Duodenal mucosa (tissue), 2 donors: Measurements from ENCODE around the gene TMEM37.

Experiments
- H3K27ac ChIP-seq: one replicate; pipeline ENCODE4 v1.7.0; 2013; ENCODE audit warnings: low read depth, low read length
- H3K27me3 ChIP-seq, 2 donors: one replicate each; pipeline ENCODE4 v1.7.0; 2013; ENCODE audit warnings: low read length in 2 of 2, control low read depth in 1 of 2; ENCODE audit not compliant: insufficient read depth in 2 of 2, control insufficient read depth in 1 of 2
- H3K36me3 ChIP-seq, 2 donors: one replicate each; pipeline ENCODE4 v1.7.0; 2013; ENCODE audit warnings: low read length in 2 of 2, control low read depth in 1 of 2; ENCODE audit not compliant: insufficient read depth in 2 of 2, control insufficient read depth in 1 of 2
- H3K4me1 ChIP-seq, 2 donors: one replicate each; pipeline ENCODE4 v1.7.0; 2013; ENCODE audit warnings: low read length in 2 of 2, control low read depth in 1 of 2; ENCODE audit not compliant: insufficient read depth in 2 of 2, control insufficient read depth in 1 of 2
- H3K4me3 ChIP-seq, 2 donors: one replicate each; pipeline ENCODE4 v1.7.0; 2013; ENCODE audit warnings: low read length in 2 of 2, low read depth in 1 of 2
- H3K9ac ChIP-seq, 2 donors: one replicate each; pipeline ENCODE4 v1.7.0; 2013; ENCODE audit warnings: low read length in 2 of 2, low read depth in 1 of 2
- H3K9me3 ChIP-seq, 2 donors: one replicate each; pipeline ENCODE4 v1.7.0; 2013; ENCODE audit warnings: low read length in 2 of 2, control low read depth in 1 of 2; ENCODE audit not compliant: control insufficient read depth in 1 of 2

TMEM37 gene

DNA sequence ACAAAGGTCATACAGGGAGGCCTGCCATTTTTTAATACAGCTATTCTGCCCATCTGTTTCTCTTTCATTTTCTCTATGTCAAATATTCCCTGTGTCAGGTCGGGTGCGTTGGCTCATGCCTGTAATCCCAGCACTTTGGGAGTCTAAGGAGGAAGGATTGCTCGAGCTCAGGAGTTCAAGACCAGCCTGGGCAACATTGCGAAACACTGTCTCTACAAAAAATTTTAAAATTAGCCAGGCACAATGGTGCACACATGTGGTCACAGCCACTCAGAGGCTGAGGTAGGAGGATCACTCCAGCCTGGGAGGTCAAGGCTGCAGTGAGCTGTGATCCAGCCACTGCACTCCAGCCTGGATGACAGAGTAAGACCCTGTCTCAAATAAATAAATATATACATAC lies 34.7 kb downstream of the TMEM37 start:
- Histone ChIP-seq H3K27ac (no peak overlapping the region), H3K4me1 (no peaks in the 10 kb centered on the region), H3K9me3 (no peaks in the 10 kb centered on the region), H3K27me3 (no peaks in the 10 kb centered on the region), H3K9ac (no peak overlapping the region), H3K36me3 (peaks cover 4 to 9% of the 10 kb centered on the region in 2 donors), H3K4me3 (no peak overlapping the region)

- no peak overlapping the region for H3K27ac ChIP-seq
- no peaks in the 10 kb centered on the region for H3K27me3 ChIP-seq
These were observed 36.7 kb downstream of the TMEM37 start for GRCh38 chr2:119468154-119468955.

DNA sequence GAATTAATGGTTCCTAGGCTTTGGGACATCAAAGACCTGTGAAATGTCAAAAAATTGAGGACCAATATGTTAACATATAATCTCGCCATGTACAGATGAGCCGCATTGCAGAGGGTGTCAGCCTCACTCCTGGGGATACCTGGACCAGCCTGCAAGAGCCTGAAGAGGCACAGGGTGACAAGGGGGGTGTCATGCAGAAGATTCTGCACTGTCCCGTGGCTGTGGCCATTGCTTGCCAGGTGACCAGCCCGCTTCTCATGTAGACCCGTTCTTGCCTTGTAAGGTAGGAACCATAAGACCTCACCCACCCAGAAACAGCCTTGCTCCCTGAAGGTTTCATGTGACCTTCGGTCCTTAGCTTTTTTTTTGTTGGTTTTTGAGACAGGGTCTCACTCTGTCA lies 37.5 kb downstream of the TMEM37 start:
- H3K4me1 ChIP-seq = no peaks in the 10 kb centered on the region
- no peak overlapping the region for H3K4me3 ChIP-seq
- peaks cover 4 to 9% of the 10 kb centered on the region in 2 donors for H3K36me3 ChIP-seq
- no peaks in the 10 kb centered on the region for H3K27me3 ChIP-seq
- no peaks in the 10 kb centered on the region for H3K9me3 ChIP-seq
- no peak overlapping the region for H3K9ac ChIP-seq
- no peak overlapping the region for H3K27ac ChIP-seq

More at GRCh38 chr2:119468154-119468955, 36.7 kb downstream of the TMEM37 start:
- no peak overlapping the region for H3K4me3 ChIP-seq
- H3K4me1 ChIP-seq = no peaks in the 10 kb centered on the region
- H3K9me3 ChIP-seq = no peaks in the 10 kb centered on the region
- H3K36me3 ChIP-seq = peaks cover 4 to 9% of the 10 kb centered on the region in 2 donors
- H3K9ac ChIP-seq = no peak overlapping the region

DNA sequence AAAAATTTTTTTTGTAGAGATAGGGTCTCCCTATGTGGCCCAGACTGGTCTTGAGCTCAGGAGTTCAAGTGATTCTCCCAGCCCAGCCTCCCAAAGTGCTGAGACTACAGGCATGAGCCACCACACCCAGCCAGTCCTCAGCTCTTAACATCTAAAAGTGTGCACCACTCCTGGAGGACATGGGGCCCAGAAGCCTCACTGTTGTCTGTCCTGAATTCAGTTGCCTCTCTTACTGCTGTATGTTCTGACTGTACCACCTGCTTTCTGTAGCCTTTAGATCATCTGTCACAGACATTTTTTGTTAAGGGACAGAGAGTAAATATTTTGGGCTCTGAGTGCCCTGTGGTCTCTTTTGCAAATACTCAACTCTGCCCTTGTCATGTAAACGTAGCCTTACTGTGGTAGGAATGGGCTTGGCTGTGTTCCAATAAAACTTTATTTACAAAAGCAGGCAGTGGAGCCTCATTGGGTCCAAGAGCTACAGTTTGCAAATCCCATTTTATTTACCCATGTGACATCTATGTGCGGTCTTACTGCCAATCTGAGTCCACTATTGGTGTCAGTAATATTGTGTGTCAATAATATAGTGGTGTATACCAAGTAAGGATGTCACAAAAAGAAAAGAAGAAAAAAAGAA lies 38.1 kb downstream of the TMEM37 start:
- H3K4me1 ChIP-seq = no peaks in the 10 kb centered on the region
- H3K27ac ChIP-seq = no peak overlapping the region
- no peak overlapping the region for H3K9ac ChIP-seq
- H3K9me3 ChIP-seq = no peaks in the 10 kb centered on the region
- no peak overlapping the region for H3K4me3 ChIP-seq
- H3K36me3 ChIP-seq = peaks cover 4 to 9% of the 10 kb centered on the region in 2 donors
- H3K27me3 ChIP-seq = no peaks in the 10 kb centered on the region

- no peak overlapping the region for H3K4me3 ChIP-seq
- no peak overlapping the region for H3K27ac ChIP-seq
- H3K27me3 ChIP-seq = no peaks in the 10 kb centered on the region
- H3K36me3 ChIP-seq = peaks cover 0 to 6% of the 10 kb centered on the region in 2 donors
- no peak overlapping the region for H3K9ac ChIP-seq
- no peaks in the 10 kb centered on the region for H3K9me3 ChIP-seq
- H3K4me1 ChIP-seq = peaks cover 3 to 5% of the 10 kb centered on the region in 2 donors
These were observed 41.1 kb downstream of the TMEM37 start for GRCh38 chr2:119472749-119473148.

GRCh38 chr2:119473621-119474370 lies 42.1 kb downstream of the TMEM37 start:
- Histone ChIP-seq H3K9ac (no peak overlapping the region), H3K9me3 (no peaks in the 10 kb centered on the region), H3K27me3 (no peaks in the 10 kb centered on the region), H3K4me1 (peaks cover 3 to 5% of the 10 kb centered on the region in 2 donors), H3K4me3 (no peak overlapping the region), H3K27ac (no peak overlapping the region), H3K36me3 (peaks cover 0 to 5% of the 10 kb centered on the region in 2 donors)

GRCh38 chr2:119474371-119475224 lies 42.9 kb downstream of the TMEM37 start:
- H3K4me3 ChIP-seq = no peak overlapping the region
- no peaks in the 10 kb centered on the region for H3K9me3 ChIP-seq
- no peaks in the 10 kb centered on the region for H3K27me3 ChIP-seq
- peaks cover 0 to 3% of the 10 kb centered on the region in 2 donors for H3K36me3 ChIP-seq
- no peak overlapping the region for H3K9ac ChIP-seq
- no peak overlapping the region for H3K27ac ChIP-seq
- peaks cover 5 to 10% of the 10 kb centered on the region in 2 donors for H3K4me1 ChIP-seq

DNA sequence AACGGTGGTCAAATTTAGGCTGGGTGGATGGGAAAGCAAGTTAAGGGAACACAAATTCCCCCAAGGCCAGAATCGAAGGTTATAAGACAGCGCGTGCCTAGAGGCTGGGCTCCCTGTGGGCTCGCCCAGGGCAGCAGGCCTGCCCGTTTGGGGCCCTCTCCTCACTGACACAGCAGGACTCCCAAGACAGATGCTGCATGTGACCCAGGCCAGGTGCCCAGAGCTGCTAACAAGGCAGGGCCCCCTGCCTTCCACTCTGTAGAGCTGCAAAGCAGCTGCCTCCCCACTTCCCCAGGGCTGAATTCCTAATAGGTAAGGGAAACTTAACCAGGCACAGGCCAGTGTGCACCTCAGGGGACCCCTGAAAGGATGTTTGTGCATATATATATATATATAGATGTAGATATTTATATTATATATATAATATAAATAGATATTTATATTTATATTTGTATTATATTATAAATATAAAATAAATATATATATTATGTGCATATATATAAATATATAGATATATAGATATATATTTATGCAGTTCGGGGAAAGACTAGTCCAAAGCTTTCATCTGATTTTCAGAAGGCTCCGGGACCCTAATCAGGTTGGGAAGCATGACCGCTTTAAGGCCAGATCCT lies 43.7 kb downstream of the TMEM37 start:
- H3K36me3 ChIP-seq = peaks cover 0 to 3% of the 10 kb centered on the region in 2 donors
- H3K9me3 ChIP-seq = no peaks in the 10 kb centered on the region
- H3K27ac ChIP-seq = no peak overlapping the region
- H3K4me3 ChIP-seq = no peak overlapping the region
- no peaks in the 10 kb centered on the region for H3K27me3 ChIP-seq
- no peak overlapping the region for H3K9ac ChIP-seq
- H3K4me1 ChIP-seq = peaks cover 5 to 10% of the 10 kb centered on the region in 2 donors

DNA sequence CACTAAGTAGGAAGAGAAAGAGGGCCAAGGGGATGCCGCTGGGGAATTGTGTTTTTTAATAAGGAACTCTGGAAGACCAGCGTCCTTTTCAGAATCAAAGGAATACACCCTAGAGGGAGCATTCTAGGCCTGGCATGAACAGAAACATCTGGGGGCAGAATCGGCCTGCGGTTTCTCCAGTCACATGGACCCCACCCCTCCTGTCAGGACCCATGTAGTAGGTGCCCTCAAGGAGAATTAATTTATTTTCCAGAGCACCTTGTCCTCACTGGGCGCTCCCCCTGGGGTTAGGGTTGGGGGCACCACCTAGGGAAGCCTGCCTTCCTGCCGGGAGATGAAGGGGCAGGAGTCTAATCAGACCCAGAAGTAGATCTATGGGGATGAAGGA lies 44.2 kb downstream of the TMEM37 start:
- no peak overlapping the region for H3K27ac ChIP-seq
- H3K36me3 ChIP-seq = peaks cover 0 to 3% of the 10 kb centered on the region in 2 donors
- no peak overlapping the region for H3K4me3 ChIP-seq

More for the DNA sequence above, 44.2 kb downstream of the TMEM37 start:
- no peak overlapping the region for H3K9ac ChIP-seq
- no peaks in the 10 kb centered on the region for H3K9me3 ChIP-seq
- no peaks in the 10 kb centered on the region for H3K27me3 ChIP-seq
- peaks cover 9 to 11% of the 10 kb centered on the region in 2 donors for H3K4me1 ChIP-seq
